Fibroblast of upper back skin (primary cell): ENCODE measurements around the gene ELL.
A peak's percentile ranks its signal among the peaks of the same experiment; 100 is the strongest.

ENCODE experiments used
- DNase-seq: peaks from one replicate; pipeline ENCODE4 v3.0.0-alpha.2; 2013

Gene ELL

GRCh38 chr19:18503971-18504885 is 17.6 kb downstream of the ELL start:
- no peak for DNase-seq

GRCh38 chr19:18503337-18503970 is 18.4 kb downstream of the ELL start:
- no peak for DNase-seq

- no peak for DNase-seq
Measured at GRCh38 chr19:18502638-18503294, 19.1 kb downstream of the ELL start.

- no peak for DNase-seq
Measured at GRCh38 chr19:18502246-18502637, 19.6 kb downstream of the ELL start.

GRCh38 chr19:18501832-18502231 is 20.0 kb downstream of the ELL start:
- DNase-seq, result no peak

- no peak for DNase-seq
Measured at GRCh38 chr19:18501351-18501750, 20.5 kb downstream of the ELL start.

- no peak for DNase-seq
Measured at GRCh38 chr19:18500799-18501198, 21.1 kb downstream of the ELL start.

- DNase-seq, result no peak
Measured at GRCh38 chr19:18500376-18500775, 21.5 kb downstream of the ELL start.

GRCh38 chr19:18499055-18499775 is 22.7 kb downstream of the ELL start:
- no peak for DNase-seq

- no peak for DNase-seq
Measured at GRCh38 chr19:18496980-18497256, 25.0 kb downstream of the ELL start.

- DNase-seq, result peak; percentile 57
Measured at GRCh38 chr19:18496167-18496979, 25.5 kb downstream of the ELL start.

GRCh38 chr19:18495204-18495911 is 26.5 kb downstream of the ELL start:
- no peak for DNase-seq

- peak; percentile 9 for DNase-seq
Measured at GRCh38 chr19:18494267-18494607, 27.6 kb downstream of the ELL start.

GRCh38 chr19:18493440-18494266 is 28.2 kb downstream of the ELL start:
- no peak for DNase-seq

GRCh38 chr19:18491995-18492953 is 29.6 kb downstream of the ELL start:
- no peak for DNase-seq

GRCh38 chr19:18490728-18491127 is 31.1 kb downstream of the ELL start:
- no peak for DNase-seq

GRCh38 chr19:18489627-18490184 is 32.2 kb downstream of the ELL start:
- no peak for DNase-seq

GRCh38 chr19:18488838-18489626 is 32.8 kb downstream of the ELL start:
- DNase-seq, result no peak

GRCh38 chr19:18488403-18488723 is 33.5 kb downstream of the ELL start:
- no peak for DNase-seq
